ENCODE data around the gene LILRB4.

GRCh38 chr19:54668353-54668752, 5.6 kb downstream of the LILRB4 start:
- TF ChIP-seq CTCF (IDR thresholded peaks at IDR 0.05) (no peak), POLR2A (IDR thresholded peaks at IDR 0.05) (no peak)
